Measurements from ENCODE around the gene MBD3.
A peak's percentile ranks its signal among the peaks of the same experiment; 100 is the strongest.

MBD3 gene

GRCh38 chr19:1627194-1627593 is 34.5 kb upstream of the MBD3 start:
- no peak overlapping the region for H2BK5ac ChIP-seq (ENCODE audit: low read length)
- H3K4me1 ChIP-seq (ENCODE audit: control insufficient read depth in 2 of 2, insufficient read depth in 1 of 2, low read depth in 1 of 2, low read length in 2 of 2): no peaks in the 10 kb centered on the region
- peaks cover 47 to 79% of the 10 kb centered on the region in 2 donors for H3K36me3 ChIP-seq (replicated peaks in 1 of 2; ENCODE audit: control insufficient read depth in 2 of 2, insufficient read depth in 2 of 2, low read length in 2 of 2)
- no peak overlapping the region for H3K27ac ChIP-seq (replicated peaks; ENCODE audit: low read length)
- H3K9ac ChIP-seq (ENCODE audit: low read depth, low read length, poor library complexity): no peak overlapping the region
- no peak overlapping the region for H3K4me3 ChIP-seq (ENCODE audit: low read length in 2 of 2)
- no peak overlapping the region for H3K14ac ChIP-seq (ENCODE audit: low read length)
- H3K18ac ChIP-seq (ENCODE audit: low read length): peak overlapping the region; percentile 5
- WGBS, 2 donors (ENCODE audit: extremely low coverage in 2 of 2, insufficient read length in 2 of 2, insufficient replicate concordance in 1 of 2): no CpG with 5 or more reads among the region's 17 CpGs
- H2BK15ac ChIP-seq (ENCODE audit: low read length): no peak overlapping the region
- H3K9me3 ChIP-seq (replicated peaks in 1 of 2; ENCODE audit: control insufficient read depth in 2 of 2, insufficient read depth in 1 of 2, low read depth in 1 of 2, low read length in 2 of 2): no peaks in the 10 kb centered on the region
- DNase-seq (ENCODE audit: low spot score): no peak
- no peak overlapping the region for H3K4ac ChIP-seq (ENCODE audit: low read length)
- H3K27me3 ChIP-seq (ENCODE audit: control insufficient read depth in 3 of 3, insufficient read depth in 3 of 3, low read depth in 1 of 3, low read length in 3 of 3): no peaks in the 10 kb centered on the region
- peaks cover 45% of the 10 kb centered on the region for H3K79me1 ChIP-seq (ENCODE audit: low read depth, low read length)
- no peak overlapping the region for H4K8ac ChIP-seq (ENCODE audit: low read depth, low read length)
- no peak overlapping the region for H2BK120ac ChIP-seq (ENCODE audit: low read depth, low read length)
- no peak overlapping the region for H2AFZ ChIP-seq (ENCODE audit: low read length)
- no peak overlapping the region for H2BK12ac ChIP-seq (ENCODE audit: low read length)
- H3K23ac ChIP-seq (ENCODE audit: low read depth, low read length, poor library complexity): no peak overlapping the region
- H3K4me2 ChIP-seq (ENCODE audit: insufficient read depth, low read length, poor library complexity, severe bottlenecking): no peak overlapping the region
- H2AK5ac ChIP-seq (ENCODE audit: low read depth, low read length): no peak overlapping the region
- no peak overlapping the region for H4K91ac ChIP-seq (ENCODE audit: low read depth, low read length, poor library complexity)

GRCh38 chr19:1626417-1627010 is 33.8 kb upstream of the MBD3 start:
- H3K18ac ChIP-seq (ENCODE audit: low read length): peak overlapping the region; percentile 38
- no peak for DNase-seq (ENCODE audit: low spot score)
- H3K14ac ChIP-seq (ENCODE audit: low read length): no peak overlapping the region
- peak overlapping the region; percentile 20 for H3K23ac ChIP-seq (ENCODE audit: low read depth, low read length, poor library complexity)
- no peak overlapping the region for H2AK5ac ChIP-seq (ENCODE audit: low read depth, low read length)
- no peak overlapping the region for H3K4ac ChIP-seq (ENCODE audit: low read length)
- H3K27me3 ChIP-seq (ENCODE audit: control insufficient read depth in 3 of 3, insufficient read depth in 3 of 3, low read depth in 1 of 3, low read length in 3 of 3): no peaks in the 10 kb centered on the region
- no CpG with 5 or more reads among the region's 32 CpGs for WGBS, 2 donors (ENCODE audit: extremely low coverage in 2 of 2, insufficient read length in 2 of 2, insufficient replicate concordance in 1 of 2)
- H3K9ac ChIP-seq (ENCODE audit: low read depth, low read length, poor library complexity): no peak overlapping the region
- no peak overlapping the region for H2BK120ac ChIP-seq (ENCODE audit: low read depth, low read length)
- no peaks in the 10 kb centered on the region for H3K4me1 ChIP-seq (ENCODE audit: control insufficient read depth in 2 of 2, insufficient read depth in 1 of 2, low read depth in 1 of 2, low read length in 2 of 2)
- H2BK12ac ChIP-seq (ENCODE audit: low read length): peak overlapping the region; percentile 22
- no peaks in the 10 kb centered on the region for H3K9me3 ChIP-seq (replicated peaks in 1 of 2; ENCODE audit: control insufficient read depth in 2 of 2, insufficient read depth in 1 of 2, low read depth in 1 of 2, low read length in 2 of 2)
- H2BK15ac ChIP-seq (ENCODE audit: low read length): no peak overlapping the region
- H2AFZ ChIP-seq (ENCODE audit: low read length): no peak overlapping the region
- H3K27ac ChIP-seq (replicated peaks; ENCODE audit: low read length): no peak overlapping the region
- H4K91ac ChIP-seq (ENCODE audit: low read depth, low read length, poor library complexity): no peak overlapping the region
- no peak overlapping the region for H2BK5ac ChIP-seq (ENCODE audit: low read length)
- peaks cover 44% of the 10 kb centered on the region for H3K79me1 ChIP-seq (ENCODE audit: low read depth, low read length)
- no peak overlapping the region for H3K4me3 ChIP-seq (ENCODE audit: low read length in 2 of 2)
- no peak overlapping the region for H3K4me2 ChIP-seq (ENCODE audit: insufficient read depth, low read length, poor library complexity, severe bottlenecking)
- H3K36me3 ChIP-seq (replicated peaks in 1 of 2; ENCODE audit: control insufficient read depth in 2 of 2, insufficient read depth in 2 of 2, low read length in 2 of 2): peaks cover 44 to 78% of the 10 kb centered on the region in 2 donors
- no peak overlapping the region for H4K8ac ChIP-seq (ENCODE audit: low read depth, low read length)

- peak; percentile 41 for DNase-seq (ENCODE audit: low spot score)
- Histone ChIP-seq H4K8ac (ENCODE audit: low read depth, low read length) (no peak overlapping the region), H3K4me2 (ENCODE audit: insufficient read depth, low read length, poor library complexity, severe bottlenecking) (no peak overlapping the region), H3K9ac (ENCODE audit: low read depth, low read length, poor library complexity) (no peak overlapping the region), H3K36me3 (replicated peaks in 1 of 2; ENCODE audit: control insufficient read depth in 2 of 2, insufficient read depth in 2 of 2, low read length in 2 of 2) (peaks cover 57 to 80% of the 10 kb centered on the region in 2 donors), H3K23ac (ENCODE audit: low read depth, low read length, poor library complexity) (no peak overlapping the region), H4K91ac (ENCODE audit: low read depth, low read length, poor library complexity) (no peak overlapping the region), H3K4ac (ENCODE audit: low read length) (no peak overlapping the region), H3K18ac (ENCODE audit: low read length) (no peak overlapping the region), H2BK120ac (ENCODE audit: low read depth, low read length) (no peak overlapping the region), H3K79me1 (ENCODE audit: low read depth, low read length) (peaks cover 37% of the 10 kb centered on the region), H3K4me3 (ENCODE audit: low read length in 2 of 2) (no peak overlapping the region), H3K27me3 (ENCODE audit: control insufficient read depth in 3 of 3, insufficient read depth in 3 of 3, low read depth in 1 of 3, low read length in 3 of 3) (no peaks in the 10 kb centered on the region), H3K27ac (replicated peaks; ENCODE audit: low read length) (no peak overlapping the region), H2AFZ (ENCODE audit: low read length) (no peak overlapping the region), H3K4me1 (ENCODE audit: control insufficient read depth in 2 of 2, insufficient read depth in 1 of 2, low read depth in 1 of 2, low read length in 2 of 2) (no peaks in the 10 kb centered on the region), H3K14ac (ENCODE audit: low read length) (no peak overlapping the region), H2BK5ac (ENCODE audit: low read length) (no peak overlapping the region), H2BK15ac (ENCODE audit: low read length) (no peak overlapping the region), H3K9me3 (replicated peaks in 1 of 2; ENCODE audit: control insufficient read depth in 2 of 2, insufficient read depth in 1 of 2, low read depth in 1 of 2, low read length in 2 of 2) (no peaks in the 10 kb centered on the region), H2AK5ac (ENCODE audit: low read depth, low read length) (no peak overlapping the region), H2BK12ac (ENCODE audit: low read length) (no peak overlapping the region)
- no CpG with 5 or more reads among the region's 23 CpGs for WGBS, 2 donors (ENCODE audit: extremely low coverage in 2 of 2, insufficient read length in 2 of 2, insufficient replicate concordance in 1 of 2)
Measured at GRCh38 chr19:1624458-1624857, 31.8 kb upstream of the MBD3 start.

- WGBS, 2 donors (ENCODE audit: extremely low coverage in 2 of 2, insufficient read length in 2 of 2, insufficient replicate concordance in 1 of 2): no CpG with 5 or more reads among the region's 5 CpGs
- no peak overlapping the region for H3K27ac ChIP-seq (replicated peaks; ENCODE audit: low read length)
- no peak overlapping the region for H2AFZ ChIP-seq (ENCODE audit: low read length)
- H2AK5ac ChIP-seq (ENCODE audit: low read depth, low read length): no peak overlapping the region
- H3K27me3 ChIP-seq (ENCODE audit: control insufficient read depth in 3 of 3, insufficient read depth in 3 of 3, low read depth in 1 of 3, low read length in 3 of 3): no peaks in the 10 kb centered on the region
- no peak overlapping the region for H2BK15ac ChIP-seq (ENCODE audit: low read length)
- no peak overlapping the region for H2BK120ac ChIP-seq (ENCODE audit: low read depth, low read length)
- peaks cover 74 to 98% of the 10 kb centered on the region in 2 donors for H3K36me3 ChIP-seq (replicated peaks in 1 of 2; ENCODE audit: control insufficient read depth in 2 of 2, insufficient read depth in 2 of 2, low read length in 2 of 2)
- H3K4ac ChIP-seq (ENCODE audit: low read length): no peak overlapping the region
- peaks cover 0 to 2% of the 10 kb centered on the region in 2 donors for H3K9me3 ChIP-seq (replicated peaks in 1 of 2; ENCODE audit: control insufficient read depth in 2 of 2, insufficient read depth in 1 of 2, low read depth in 1 of 2, low read length in 2 of 2)
- no peak overlapping the region for H4K91ac ChIP-seq (ENCODE audit: low read depth, low read length, poor library complexity)
- H3K23ac ChIP-seq (ENCODE audit: low read depth, low read length, poor library complexity): no peak overlapping the region
- no peak overlapping the region for H2BK5ac ChIP-seq (ENCODE audit: low read length)
- no peak overlapping the region for H3K14ac ChIP-seq (ENCODE audit: low read length)
- H4K8ac ChIP-seq (ENCODE audit: low read depth, low read length): no peak overlapping the region
- H3K4me2 ChIP-seq (ENCODE audit: insufficient read depth, low read length, poor library complexity, severe bottlenecking): no peak overlapping the region
- H3K4me1 ChIP-seq (ENCODE audit: control insufficient read depth in 2 of 2, insufficient read depth in 1 of 2, low read depth in 1 of 2, low read length in 2 of 2): no peaks in the 10 kb centered on the region
- no peak overlapping the region for H3K18ac ChIP-seq (ENCODE audit: low read length)
- no peak overlapping the region for H3K4me3 ChIP-seq (ENCODE audit: low read length in 2 of 2)
- H2BK12ac ChIP-seq (ENCODE audit: low read length): no peak overlapping the region
- no peak for DNase-seq (ENCODE audit: low spot score)
- no peak overlapping the region for H3K9ac ChIP-seq (ENCODE audit: low read depth, low read length, poor library complexity)
- peaks cover 41% of the 10 kb centered on the region for H3K79me1 ChIP-seq (ENCODE audit: low read depth, low read length)
Measured at GRCh38 chr19:1622541-1622940, 29.9 kb upstream of the MBD3 start.

All from neuronal stem cell (in vitro differentiated cells).